HepG2 (cell line): ENCODE measurements around the gene KRTAP1-5. TPM values are rescaled to one million over a fixed set of nuclear protein-coding genes. Genes with fewer than 3 reads are reported as not detected.

ENCODE experiments used
- ATAC-seq: fragments of 200-7000 bp; cut with Tn5 transposase; 3 replicates; pipeline ENCODE4 v1.9.1; 2020; ENCODE audit warnings: mild to moderate bottlenecking, moderate library complexity
- BruUV-seq: library from RNA; stranded (reverse); fragments of 400-500 nt; replicated peaks from 2 replicates; lab custom pipeline; 2021; lab: Mats Ljungman, UMichigan
- CTCF ChIA-PET: fragments of 300-600 bp; formaldehyde crosslinking; extraction: SDS; loops from one replicate; lab custom pipeline; 2021; ENCODE audit warnings: low total read pairs, inconsistent platforms, low intra/inter-chr PET ratio; lab: Yijun Ruan, JAX
- POLR2A ChIA-PET: fragments of 350-600 bp; sonication (Branson Sonifier 250); formaldehyde crosslinking; loops from one replicate; lab custom pipeline; 2020; ENCODE audit warnings: antibody characterized with exemption, inconsistent platforms; lab: Yijun Ruan, JAX
- DNase-seq: peaks from one replicate; pipeline ENCODE4 v3.0.0-alpha.2; 2015; ENCODE audit warnings: low spot score
- FAIRE-seq: peaks from 3 replicates; lab custom pipeline; 2011; peaks lifted over from hg19 to GRCh38; lab: Jason Lieb, UNC
- H2AFZ ChIP-seq: one replicate; pipeline ENCODE4 v1.6.1; 2011; ENCODE audit warnings: low read length, inconsistent platforms
- H3K27ac ChIP-seq: fragments of 300-600 bp; 3 replicates; pipeline ENCODE4 v1.8.0; 2011; ENCODE audit warnings: mixed run types, mild to moderate bottlenecking, mixed read lengths, low read length, inconsistent platforms; ENCODE audit not compliant: insufficient read depth; ENCODE audit errors: extremely low read length
- H3K27me3 ChIP-seq, 2 experiments: fragments of 200-600 bp in 1 of 2; 2 replicates in 1 of 2; 3 replicates in 1 of 2; pipeline versions ENCODE4 v1.6.0 to v1.8.0; 2011; ENCODE audit warnings: low read length in 2 of 2, mild to moderate bottlenecking in 2 of 2, moderate library complexity in 2 of 2, inconsistent platforms in 1 of 2; ENCODE audit not compliant: insufficient read depth in 2 of 2, control insufficient read depth in 1 of 2
- H3K36me3 ChIP-seq, 2 experiments: fragments of 200-600 bp in 1 of 2; replicated peaks in 1 of 2; 2 replicates in 1 of 2; 3 replicates in 1 of 2; pipeline versions ENCODE4 v1.5.1 to v1.8.0; 2011; ENCODE audit warnings: low read length in 2 of 2, inconsistent platforms in 1 of 2; ENCODE audit not compliant: insufficient read depth in 2 of 2, control insufficient read depth in 1 of 2
- H3K4me1 ChIP-seq: 2 replicates; pipeline ENCODE4 v1.5.1; 2012; ENCODE audit warnings: low read length, inconsistent platforms; ENCODE audit not compliant: insufficient read depth
- H3K4me2 ChIP-seq: 2 replicates; pipeline ENCODE4 v1.6.0; 2011; ENCODE audit warnings: low read depth, low read length, inconsistent platforms
- H3K4me3 ChIP-seq, 3 experiments: fragments of 200-600 bp in 1 of 3; sonication (generic), shearing (Covaris generic) in 1 of 3; replicated peaks in 1 of 3; 2 replicates each; pipeline ENCODE4 v1.5.1; 2011 to 2016; ENCODE audit warnings: low read length in 3 of 3, inconsistent platforms in 2 of 3, low read depth in 2 of 3, mild to moderate bottlenecking in 2 of 3, control low read depth in 1 of 3, mixed read lengths in 1 of 3; ENCODE audit not compliant: insufficient read depth in 1 of 3
- H3K79me2 ChIP-seq: one replicate; pipeline ENCODE4 v1.6.1; 2011; ENCODE audit warnings: low read length, inconsistent platforms; ENCODE audit not compliant: insufficient read depth
- H3K9ac ChIP-seq: 2 replicates; pipeline ENCODE4 v1.6.0; 2011; ENCODE audit warnings: mild to moderate bottlenecking, low read depth, low read length, inconsistent platforms; ENCODE audit not compliant: insufficient read depth
- H3K9me3 ChIP-seq: 2 replicates; pipeline ENCODE4 v1.5.1; 2012; ENCODE audit warnings: mild to moderate bottlenecking, low read length
- H4K20me1 ChIP-seq: 2 replicates; pipeline ENCODE4 v1.6.0; 2011; ENCODE audit warnings: inconsistent platforms, mild to moderate bottlenecking, low read length, moderate library complexity; ENCODE audit not compliant: insufficient read depth
- ATAD3A ChIP-seq: sonication (generic); formaldehyde crosslinking; IDR thresholded peaks from 2 replicates; pipeline ENCODE4 v1.4.0; 2020; ENCODE audit warnings: missing genetic modification reagents
- JDP2 ChIP-seq: sonication (generic); formaldehyde crosslinking; IDR thresholded peaks from 2 replicates; pipeline ENCODE4 v1.8.1; 2022; ENCODE audit warnings: missing genetic modification reagents, borderline replicate concordance
- PRMT3 ChIP-seq: sonication (generic); formaldehyde crosslinking; IDR thresholded peaks from 2 replicates; pipeline ENCODE4 v1.8.1; 2022; ENCODE audit warnings: low read depth, mild to moderate bottlenecking, moderate library complexity, missing genetic modification reagents, borderline replicate concordance
- SAFB2 ChIP-seq: sonication (generic); formaldehyde crosslinking; IDR thresholded peaks from 2 replicates; pipeline ENCODE4 v1.5.1; 2020; ENCODE audit warnings: missing genetic modification reagents, low read depth, mild to moderate bottlenecking, borderline replicate concordance
- SRY ChIP-seq: sonication (generic); formaldehyde crosslinking; IDR thresholded peaks from 2 replicates; pipeline ENCODE4 v1.8.0; 2022; ENCODE audit warnings: mild to moderate bottlenecking, missing genetic modification reagents
- ZBTB4 ChIP-seq: sonication (generic); formaldehyde crosslinking; IDR thresholded peaks from 2 replicates; pipeline ENCODE4 v1.4.0; 2020; ENCODE audit warnings: missing genetic modification reagents, mild to moderate bottlenecking, borderline replicate concordance
- ZNF20 ChIP-seq: sonication (generic); formaldehyde crosslinking; IDR thresholded peaks from 2 replicates; pipeline ENCODE4 v1.4.0; 2020; ENCODE audit warnings: mild to moderate bottlenecking, moderate library complexity, missing genetic modification reagents
- ZNF280B ChIP-seq: sonication (generic); formaldehyde crosslinking; IDR thresholded peaks from 2 replicates; pipeline ENCODE4 v1.5.0; 2020; ENCODE audit warnings: missing genetic modification reagents, mild to moderate bottlenecking, borderline replicate concordance
- ZNF552 ChIP-seq: sonication (generic); formaldehyde crosslinking; IDR thresholded peaks from 2 replicates; pipeline ENCODE4 v1.9.0; 2022; ENCODE audit warnings: missing genetic modification reagents, mild to moderate bottlenecking, borderline replicate concordance
- ZNF558 ChIP-seq: sonication (generic); formaldehyde crosslinking; IDR thresholded peaks from 2 replicates; pipeline ENCODE4 v1.9.0; 2022; ENCODE audit warnings: mild to moderate bottlenecking, missing genetic modification reagents, borderline replicate concordance
- ZNF792 ChIP-seq: IDR thresholded peaks from 2 replicates; pipeline ENCODE4 v1.6.1; 2016
- ZSCAN21 ChIP-seq: sonication (generic); formaldehyde crosslinking; IDR thresholded peaks from 2 replicates; pipeline ENCODE4 v1.8.0; 2022; ENCODE audit warnings: mild to moderate bottlenecking, missing genetic modification reagents, moderate library complexity, borderline replicate concordance
- WGBS: methylation state at CpG from one replicate; pipeline ENCODE4 v1.1.6; 2017; ENCODE audit warnings: low lambda C conversion rate; 5-methylcytosine and 5-hydroxymethylcytosine counted together
- in situ Hi-C: cut with HindIII; loops from 2 replicates; pipeline ENCODE4 v1.10.0; 2017; ENCODE audit warnings: low pct_unique_long_range_greater_than_20kb; ENCODE audit not compliant: extremely low pct_ligation_motif_present
- intact Hi-C: fragments of 100-400 bp; cut with micrococcal nuclease; formaldehyde crosslinking; loops from one replicate; pipeline ENCODE4 v1.10.0; 2022; ENCODE audit not compliant: unreplicated experiment
- polyA plus RNA-seq, 8 experiments: library from polyadenylated mRNA; depleted of rRNA in 3 of 8; stranded (reverse) in 7 of 8; unstranded in 1 of 8; fragments of >200 nt; fragmentation: Illumina TruSeq in 4 of 8; extraction: Trizol in 4 of 8; gene quantifications; 2 replicates each; pipeline versions ENCODE4 v1.2.1 to v1.2.3, GENCODE V29; 2011 to 2016; ENCODE audit warnings: low read depth in 4 of 8, missing spikeins in 1 of 8, mixed read lengths in 1 of 8; ENCODE audit not compliant: insufficient read depth in 1 of 8
- total RNA-seq, 5 experiments: library from RNA; depleted of rRNA; stranded (reverse); fragments of >200 nt; fragmentation: Illumina TruSeq; extraction: Trizol; gene quantifications; 2 replicates each; pipeline ENCODE4 v1.2.3, GENCODE V29; 2016; ENCODE audit warnings: low read depth in 1 of 5

The KRTAP1-5 gene
- total and polyA plus RNA-seq, 2 of the 13 experiments (the other 11 are each of a cell fraction or from before 2014, with no cell fraction given) = 0.09 TPM; not detected in 1

- intact Hi-C loops = loop anchor here (2.0 kb wide), 1 partner anchor 50 kb away; the partner anchor contains the start of gene KRTAP3-1
- no peak for ATAC-seq
- Histone ChIP-seq H2AFZ (no peak overlapping the region), H3K4me1 (peaks cover 53% of the 10 kb centered on the region), H3K27me3 (no peaks in the 10 kb centered on the region), H3K9ac (peak overlapping the region; percentile 51), H3K27ac (peak overlapping the region; percentile 79), H3K4me2 (peak overlapping the region; percentile 51), H4K20me1 (no peaks in the 10 kb centered on the region), H3K79me2 (no peaks in the 10 kb centered on the region), H3K4me3 (no peak overlapping the region), H3K9me3 (no peaks in the 10 kb centered on the region), H3K36me3 (no peaks in the 10 kb centered on the region)
- DNase-seq = peak; percentile 48
- 46% methylated on average over 5 of the region's 5 CpGs for WGBS
- in situ Hi-C loops = loop anchor here (5.0 to 10.0 kb wide), 2 partner anchors 51 to 104 kb away; partner anchors contain the start of gene KRTAP3-1
- no peak for TF ChIP-seq PRMT3 (CRISPR knock-in tag)
- no peak for TF ChIP-seq ZNF792 (CRISPR knock-in tag)
- no peak for TF ChIP-seq ZNF558 (CRISPR knock-in tag)
- TF ChIP-seq SRY (CRISPR knock-in tag) = no peak
- TF ChIP-seq ATAD3A (CRISPR knock-in tag) = no peak
- TF ChIP-seq SAFB2 (CRISPR knock-in tag) = no peak
- TF ChIP-seq ZSCAN21 (CRISPR knock-in tag) = no peak
- no peak for TF ChIP-seq ZBTB4 (CRISPR knock-in tag)
- no peak for TF ChIP-seq ZNF20 (CRISPR knock-in tag)
- TF ChIP-seq ZNF280B (CRISPR knock-in tag) = no peak
- TF ChIP-seq ZNF552 (CRISPR knock-in tag) = no peak
- TF ChIP-seq JDP2 (CRISPR knock-in tag) = no peak
- FAIRE-seq = no peak
- CTCF ChIA-PET = no interaction called here
- POLR2A ChIA-PET = interaction anchor here (0.7 to 1.6 kb wide), 10 partner anchors 11 to 630 kb away, joined by 3 to 15 read pairs (median 4); partner anchors contain the start of gene KRTAP3-1
- BruUV-seq = no TSS peak
Observed at GRCh38 chr17:41058741-41059140, 31.7 kb upstream of the KRTAP1-5 start.
